GM18502 (cell line): Measurements from ENCODE around the gene ZNF717.
"Not testable (repeated sequence)": the region's sequence is repeated elsewhere in the genome, so short reads cannot be mapped to it uniquely, and the experiment has no call there.

Experiments used
- ATAC-seq: cut with Tn5 transposase; IDR thresholded peaks from one replicate; pipeline ENCODE4 v1.9.1; 2021; ENCODE audit warnings: mild to moderate bottlenecking; ENCODE audit not compliant: unreplicated experiment, poor library complexity

The ZNF717 gene

DNA sequence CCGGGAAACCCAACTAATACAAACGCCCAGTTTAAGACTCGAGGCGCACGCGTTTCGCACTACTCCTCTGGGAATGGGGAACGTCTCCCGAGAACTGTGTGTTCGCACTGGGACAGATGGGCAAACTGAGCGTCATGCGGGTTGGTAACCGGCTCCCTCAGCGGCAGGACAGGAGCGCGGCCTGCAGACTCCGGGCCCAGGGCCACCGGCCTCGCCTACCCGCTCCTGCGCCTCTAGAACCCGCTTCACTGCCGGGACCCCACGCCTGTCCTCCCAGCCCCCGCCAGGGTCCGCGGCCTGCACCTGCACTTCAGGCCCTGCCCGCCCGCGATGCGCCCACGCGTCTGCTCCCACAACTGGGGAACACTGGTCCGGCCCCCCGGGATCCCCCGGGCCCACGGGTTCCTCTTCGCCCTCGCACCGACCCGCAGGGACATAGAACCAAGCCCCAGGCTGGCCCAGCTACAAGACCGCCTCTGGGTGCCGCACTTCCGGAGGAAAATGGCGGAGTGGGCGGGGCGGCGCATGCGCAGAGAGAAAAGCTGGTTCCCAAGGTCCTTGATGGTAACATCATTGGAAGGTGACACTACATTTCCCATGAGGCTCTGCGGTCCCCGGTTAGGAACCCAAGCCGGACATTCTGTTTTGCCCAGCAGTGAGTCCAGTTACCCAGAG lies at the start of gene ZNF717:
TSS of gene ZNF717 (minus strand) at position 469 of the 675 bp plus-strand sequence. CDS start 2,187 bp downstream, outside the sequence.
- ATAC-seq, result not testable (repeated sequence)

DNA sequence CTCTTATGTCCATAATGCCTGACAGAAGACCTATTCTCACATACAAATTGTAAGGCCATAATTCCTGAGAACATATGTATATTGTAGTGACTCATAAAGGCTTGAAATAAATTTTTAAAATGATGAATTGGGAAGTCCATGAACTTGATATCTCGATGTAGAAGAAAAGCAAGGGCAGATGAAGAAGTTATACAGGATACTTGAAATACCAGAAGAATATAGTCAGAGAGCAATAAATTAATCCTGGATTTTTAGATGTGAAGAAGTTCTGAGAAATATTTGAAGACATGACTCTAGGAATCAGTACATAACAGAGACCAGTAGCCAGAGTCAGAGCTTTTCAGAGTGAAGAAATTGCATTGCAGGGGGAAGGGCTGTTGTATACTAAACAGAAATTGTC lies 45.7 kb upstream of the ZNF717 start:
- not testable (repeated sequence) for ATAC-seq

DNA sequence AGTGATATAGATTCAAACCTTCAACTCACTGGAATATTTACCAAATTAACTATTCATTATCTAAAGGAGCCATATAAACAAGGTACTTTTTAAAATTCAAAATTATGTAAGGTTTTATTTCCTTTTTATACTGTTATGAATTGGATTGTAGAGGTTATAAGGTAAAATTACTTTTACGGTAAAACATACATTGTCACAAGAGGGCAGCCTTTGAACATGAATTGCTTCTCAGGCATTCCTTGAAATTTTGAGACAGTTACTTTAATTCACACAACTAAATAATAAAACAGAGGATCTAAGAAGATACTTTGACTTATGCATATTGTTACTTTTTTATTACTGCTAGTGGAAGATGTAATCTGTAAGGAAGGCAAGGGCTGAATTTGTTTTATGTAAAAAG lies 32.7 kb upstream of the ZNF717 start:
- ATAC-seq, result not testable (repeated sequence)

DNA sequence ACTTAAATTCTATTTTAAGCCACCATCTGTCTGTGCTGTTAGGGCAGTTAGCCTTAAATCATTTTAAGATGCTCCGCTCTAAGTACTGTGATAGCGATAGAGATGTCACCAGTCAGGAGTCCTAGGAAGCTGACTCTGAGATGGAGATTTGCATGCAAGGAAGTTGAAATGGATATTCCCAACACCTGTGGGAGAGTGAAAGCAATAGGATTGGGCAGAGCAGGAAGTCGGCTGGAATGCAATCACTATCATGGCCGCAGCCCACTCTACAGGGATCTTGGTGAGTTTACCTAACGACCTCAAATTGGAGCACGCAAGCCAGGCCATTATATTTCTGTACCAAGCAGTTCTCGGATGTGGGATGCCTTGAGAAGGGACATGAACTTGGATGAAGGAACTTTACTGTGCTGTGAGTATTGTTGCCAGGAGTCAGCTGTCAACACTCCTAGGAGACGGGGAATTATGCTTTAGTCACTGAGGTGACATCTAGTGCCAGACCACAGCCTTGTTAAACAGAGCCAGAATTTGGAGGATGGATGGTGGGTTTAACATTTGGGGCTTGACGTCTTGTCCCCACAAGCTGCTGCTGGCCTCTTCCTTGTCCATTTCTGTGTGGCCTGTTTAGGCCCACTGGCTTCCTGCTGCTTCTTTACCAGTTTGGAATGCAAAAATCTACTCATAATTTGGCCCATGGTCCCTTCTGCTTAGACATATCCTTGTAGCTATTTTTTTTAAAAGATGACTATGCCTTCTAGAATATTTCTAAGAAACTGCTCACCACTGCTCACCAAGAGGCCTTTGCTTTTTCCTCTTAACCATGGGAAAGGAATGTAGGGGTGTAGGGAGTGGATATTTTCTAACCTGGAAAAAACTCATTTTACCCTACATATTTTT lies 31.2 kb upstream of the ZNF717 start:
- not testable (repeated sequence) for ATAC-seq

DNA sequence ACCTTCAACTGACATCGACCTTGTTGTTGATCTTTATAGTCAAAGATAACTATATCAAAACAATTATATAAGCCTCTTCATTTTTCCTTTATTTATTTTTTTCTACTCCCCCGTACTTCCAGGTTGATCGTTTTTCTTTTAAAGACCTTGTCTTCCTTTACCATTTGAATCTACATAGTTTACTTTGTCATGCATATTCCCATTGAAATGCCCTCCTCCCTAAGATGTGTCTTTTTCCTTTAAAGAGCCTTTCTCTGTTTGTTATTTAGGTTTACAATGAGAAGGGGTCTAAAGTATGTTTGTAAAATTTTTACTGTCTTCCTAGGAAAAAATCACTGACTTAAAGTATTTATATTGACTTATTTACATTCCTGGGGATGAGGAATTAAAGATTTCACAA lies 29.4 kb upstream of the ZNF717 start:
- ATAC-seq, result no peak

DNA sequence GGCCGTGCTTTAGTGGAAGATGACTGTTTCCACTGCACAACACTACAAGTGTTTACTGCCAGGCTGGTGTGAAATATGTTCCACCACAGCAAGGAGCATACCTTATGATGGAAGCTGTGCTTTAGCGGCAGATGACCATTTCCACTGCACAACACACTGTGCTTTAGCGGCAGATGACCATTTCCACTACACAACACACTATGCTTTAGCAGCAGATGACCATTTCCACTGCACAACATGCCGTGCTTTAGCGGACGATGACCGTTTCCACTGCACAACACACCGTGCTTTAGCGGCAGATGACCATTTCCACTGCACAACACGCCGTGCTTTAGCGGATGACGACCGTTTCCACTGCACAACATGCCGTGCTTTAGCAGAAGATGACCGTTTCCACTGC lies 2.8 kb downstream of the ZNF717 start:
- ATAC-seq, result no peak

DNA sequence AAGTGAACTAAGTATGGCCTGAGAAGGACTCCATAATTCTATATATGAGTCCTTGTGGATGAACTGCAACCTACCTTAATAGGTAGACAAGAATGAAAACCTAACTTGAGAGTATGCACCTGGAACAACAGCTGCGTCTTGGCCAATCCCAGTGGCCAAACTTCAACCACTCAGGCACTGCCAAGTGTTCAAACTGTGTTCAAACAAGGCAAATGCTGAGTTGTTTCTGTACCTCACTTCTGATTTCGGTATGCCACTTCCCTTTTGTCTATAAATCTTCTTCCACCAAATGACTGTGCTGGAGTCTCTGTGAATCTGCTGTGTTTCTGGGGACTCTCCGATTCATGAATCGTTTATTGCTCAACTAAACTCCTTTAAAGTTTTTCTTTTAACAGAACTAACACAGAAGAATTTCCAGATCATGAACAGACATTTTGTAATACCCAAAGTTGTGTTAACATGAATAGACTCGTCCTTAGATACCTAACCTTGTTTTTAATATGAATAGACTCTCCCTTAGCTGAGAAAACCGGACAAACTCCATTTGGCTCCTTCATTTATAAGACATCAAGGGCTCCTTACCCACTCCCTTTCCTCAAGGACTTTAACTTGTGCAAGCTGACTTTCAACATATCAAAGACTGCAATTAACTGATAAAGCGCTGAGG lies 4.1 kb downstream of the ZNF717 start:
- no peak for ATAC-seq

DNA sequence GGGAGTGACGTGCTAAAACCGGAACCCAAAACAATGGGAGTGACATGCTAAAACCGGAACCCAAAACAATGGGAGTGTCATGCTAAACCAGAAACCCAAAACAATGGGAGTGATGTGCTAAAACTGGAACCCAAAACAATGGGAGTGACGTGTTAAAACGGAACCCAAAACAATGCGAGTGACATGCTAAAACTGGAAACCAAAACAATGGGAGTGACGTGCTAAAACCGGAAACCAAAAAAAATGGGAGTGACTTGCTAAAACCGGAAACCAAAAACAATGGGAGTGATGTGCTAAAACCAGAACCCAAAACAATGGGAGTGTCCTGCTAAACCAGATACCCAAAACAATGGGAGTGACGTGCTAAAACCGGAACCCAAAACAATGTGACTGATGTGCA lies 7.6 kb downstream of the ZNF717 start:
- ATAC-seq, result not testable (repeated sequence)

DNA sequence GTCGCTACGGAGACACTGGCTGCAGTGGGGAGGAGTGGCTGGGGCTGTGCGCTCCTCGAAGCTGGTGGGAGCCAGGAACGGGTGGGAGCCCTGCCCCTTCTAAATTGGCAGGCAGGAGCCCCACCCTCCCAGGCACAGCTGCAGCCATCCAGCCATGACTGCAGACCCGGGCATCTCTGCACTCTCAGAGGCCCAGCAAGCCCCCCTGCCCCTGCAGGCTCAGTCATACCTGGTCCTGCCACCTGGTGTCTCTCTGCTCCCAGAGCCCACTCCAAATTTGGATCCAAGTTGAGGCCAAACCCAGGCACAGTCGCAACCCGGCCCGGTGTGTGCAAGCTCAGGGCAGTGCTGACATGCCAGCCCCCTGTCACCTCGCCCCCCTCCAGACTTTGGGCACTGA lies 13.7 kb downstream of the ZNF717 start:
- not testable (repeated sequence) for ATAC-seq

DNA sequence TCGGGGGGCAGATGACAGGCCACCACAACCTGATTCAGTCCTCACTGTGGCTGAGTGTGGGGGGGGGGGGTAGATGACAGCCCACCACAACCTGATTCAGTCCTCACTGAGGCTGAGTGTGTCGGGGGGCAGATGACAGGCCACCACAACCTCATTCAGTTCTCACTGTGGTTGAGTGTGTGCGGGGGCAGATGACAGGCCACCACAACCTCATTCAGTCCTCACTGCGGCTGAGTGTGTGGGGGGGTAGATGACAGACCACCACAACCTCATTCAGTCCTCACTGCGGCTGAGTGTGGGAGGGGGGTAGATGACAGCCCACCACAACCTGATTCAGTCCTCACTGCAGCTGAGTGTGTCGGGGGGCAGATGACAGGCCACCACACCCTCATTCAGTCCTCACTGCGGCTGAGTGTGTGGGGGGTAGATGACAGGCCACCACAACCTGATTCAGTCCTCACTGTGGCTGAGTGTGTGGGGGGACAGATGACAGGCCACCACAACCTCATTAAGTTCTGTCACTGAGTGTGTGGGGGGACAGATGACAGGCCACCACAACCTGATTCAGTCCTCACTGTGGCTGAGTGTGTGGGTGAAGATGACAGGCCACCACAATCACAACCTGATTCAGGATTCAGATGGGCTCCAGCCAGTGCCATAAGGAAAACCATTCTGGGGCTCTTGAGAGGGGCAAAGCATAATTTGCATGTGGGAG lies 16.9 kb downstream of the ZNF717 start:
- no peak for ATAC-seq

DNA sequence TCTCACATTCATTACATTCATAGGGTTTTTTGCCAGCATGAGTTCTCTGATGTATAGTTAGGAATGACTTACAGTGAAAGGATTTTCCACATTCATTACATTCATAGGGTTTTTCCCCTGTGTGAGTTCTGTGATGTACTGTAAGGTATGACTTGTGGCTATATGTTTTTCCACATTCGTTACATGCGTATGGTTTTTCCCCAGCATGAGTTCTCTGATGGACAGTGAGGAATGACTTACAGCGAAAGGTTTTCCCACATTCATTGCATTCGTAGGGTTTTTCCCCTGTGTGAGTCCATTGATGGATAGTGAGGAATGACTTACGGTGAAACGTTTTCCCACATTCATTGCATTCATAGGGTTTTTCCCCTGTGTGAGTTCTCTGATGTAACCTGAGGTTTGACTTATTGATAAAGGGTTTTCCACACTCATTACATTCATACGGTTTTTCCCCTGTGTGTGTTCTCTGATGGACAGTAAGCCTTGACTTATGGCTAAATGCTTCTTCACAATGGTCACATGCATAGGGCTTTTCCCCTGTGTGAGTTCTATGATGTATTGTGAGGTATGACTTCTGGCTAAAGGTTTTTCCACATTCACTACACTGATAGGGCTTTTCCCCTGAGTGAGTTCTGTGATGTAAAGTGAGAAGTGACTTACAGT lies 47.4 kb downstream of the ZNF717 start:
- no peak for ATAC-seq

DNA sequence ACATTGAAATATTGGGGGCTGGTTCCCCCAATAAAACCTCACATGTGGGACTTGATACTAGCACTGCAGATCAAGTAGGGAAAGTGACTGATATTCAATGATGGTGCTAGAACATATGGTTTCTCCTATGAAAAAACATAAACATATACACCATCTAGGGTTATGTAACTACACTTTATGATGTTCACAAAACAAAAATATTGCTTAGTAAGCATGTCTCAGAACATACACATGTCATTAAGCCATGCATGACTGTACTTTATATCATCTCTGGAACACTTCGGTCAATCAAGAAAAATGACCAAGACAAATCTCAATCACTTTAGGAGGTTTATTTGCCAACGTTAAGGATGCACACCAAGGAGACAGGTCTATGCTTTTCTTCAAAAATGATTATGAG lies 57.4 kb downstream of the ZNF717 start:
- ATAC-seq, result no peak

DNA sequence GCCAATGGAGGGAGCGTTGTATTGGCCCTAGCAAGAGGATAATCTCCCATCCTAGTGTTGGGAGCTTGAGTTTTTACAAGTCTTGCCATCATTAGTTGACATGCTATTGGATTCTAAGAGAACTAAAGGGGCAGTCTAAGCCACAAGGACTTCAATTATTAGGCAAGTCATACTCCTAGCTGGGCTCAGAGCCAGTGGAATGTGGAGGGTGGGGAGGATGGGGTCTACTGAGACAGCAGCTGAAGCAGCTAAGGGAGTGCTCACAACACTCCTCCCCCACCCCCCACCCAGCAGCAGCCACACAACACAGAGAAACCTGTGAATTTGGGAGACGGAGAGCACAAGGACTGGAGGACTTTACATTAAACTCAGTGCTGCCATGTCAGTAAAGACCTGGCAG lies 93.3 kb downstream of the ZNF717 start:
- no peak for ATAC-seq

DNA sequence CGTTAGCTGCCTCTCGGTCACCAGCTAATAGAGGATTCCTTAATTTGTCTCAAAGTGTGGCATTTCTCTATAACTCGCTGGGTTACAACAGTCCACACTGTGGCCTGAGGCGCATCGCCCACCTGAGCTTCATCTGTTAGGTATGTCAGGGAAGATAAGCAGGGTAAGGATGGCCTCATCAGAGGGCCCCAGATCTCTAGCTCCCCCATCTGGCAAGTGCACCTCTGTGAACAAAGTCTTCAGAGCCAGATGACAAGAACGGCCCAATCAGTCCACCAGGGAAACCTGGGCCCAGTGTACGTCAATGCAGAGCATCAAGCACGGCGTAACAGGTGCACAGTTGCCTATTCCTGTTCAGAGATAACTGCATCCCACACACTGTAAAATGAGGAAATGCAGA lies 98.0 kb downstream of the ZNF717 start:
- no peak for ATAC-seq
